ENCODE measurements around the gene EXOC7. TPM values are rescaled to one million over a fixed set of nuclear protein-coding genes. Genes with fewer than 3 reads are reported as not detected.

EXOC7 gene
- polyA plus RNA-seq, 3 donors from 2014 or later: 37.2 to 78.9 (median 56.9) TPM

DNA sequence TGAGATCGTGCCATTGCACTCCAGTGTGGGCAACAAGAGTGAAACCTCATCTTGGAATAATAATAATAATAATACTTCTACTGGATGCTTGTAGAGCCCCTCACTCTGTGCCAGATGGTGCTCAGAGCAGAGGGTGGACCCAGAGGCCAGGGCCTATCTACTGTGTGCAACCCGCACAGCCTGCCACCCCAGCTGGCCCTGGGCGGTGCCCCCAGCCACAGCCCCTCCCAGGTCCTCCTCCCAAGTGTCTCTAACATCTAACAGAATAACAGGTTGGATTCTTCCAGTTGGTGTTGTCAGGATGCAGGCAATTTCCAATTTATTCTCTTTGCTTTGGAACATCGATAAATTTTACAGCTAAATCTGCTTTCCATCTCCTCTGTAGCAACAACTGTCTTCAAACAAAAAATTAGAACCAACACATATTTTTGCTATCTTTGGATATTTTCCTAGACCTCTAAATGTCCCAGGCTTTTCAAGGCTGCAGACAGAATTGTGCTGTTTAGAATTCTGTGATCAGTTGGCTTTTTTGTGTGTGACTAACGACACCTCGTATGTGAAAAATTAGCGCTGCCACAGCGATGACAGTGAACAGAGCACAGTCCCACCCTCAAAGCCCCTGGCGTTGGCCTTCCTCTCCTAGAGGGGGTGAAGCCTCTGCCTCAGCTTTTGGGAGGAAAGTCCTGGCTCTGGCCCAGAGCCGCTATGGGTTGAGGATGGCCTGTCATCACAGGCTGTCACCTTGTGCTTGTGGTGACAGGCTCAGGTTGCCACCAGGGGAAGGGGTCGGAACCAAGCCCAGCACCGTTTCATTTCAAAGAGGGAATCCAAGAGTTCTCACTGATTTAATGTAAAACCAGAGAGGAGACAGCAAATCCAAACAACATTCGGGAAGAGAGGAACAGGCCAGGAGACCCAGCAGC lies 68.9 kb downstream of the EXOC7 start:
- DNase-seq: no peak
- peaks cover 5 to 6% of the 10 kb centered on the region in 2 donors for H3K4me1 Mint-ChIP-seq
- peaks cover 0 to 16% (median 15%) of the 10 kb centered on the region in 3 donors for H3K36me3 Mint-ChIP-seq
- no peaks in the 10 kb centered on the region for H3K9me3 Mint-ChIP-seq
- no peak overlapping the region for H3K27ac Mint-ChIP-seq
- H3K27me3 Mint-ChIP-seq (ENCODE audit: low read depth in 3 of 3): peaks cover 0 to 2% (median 2%) of the 10 kb centered on the region in 3 donors
- no peak overlapping the region for H3K4me3 Mint-ChIP-seq

DNA sequence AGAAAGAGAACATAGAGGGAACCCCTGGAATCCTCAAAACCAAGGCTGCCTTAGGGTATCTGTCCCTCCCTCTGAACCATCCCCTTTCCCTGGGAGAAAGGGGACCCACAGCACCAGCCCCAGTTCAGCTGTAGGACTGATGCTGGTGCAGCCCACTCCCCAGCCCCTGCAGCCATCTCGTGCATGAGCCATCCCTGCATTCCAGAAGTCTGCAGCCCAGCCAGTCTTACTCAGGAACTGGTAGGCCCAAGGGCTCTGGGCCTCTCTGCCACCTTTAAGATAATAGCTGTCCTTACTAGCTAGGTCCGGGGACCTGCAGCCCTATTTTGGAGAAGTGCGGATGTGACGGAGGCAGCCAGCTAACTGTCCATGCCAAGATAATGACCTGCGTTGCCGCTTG lies 70.4 kb downstream of the EXOC7 start:
- H3K36me3 Mint-ChIP-seq: peaks cover 0 to under 1% (median 0%) of the 10 kb centered on the region in 3 donors
- H3K4me3 Mint-ChIP-seq: no peak overlapping the region
- H3K4me1 Mint-ChIP-seq: peaks cover 13 to 14% of the 10 kb centered on the region in 2 donors
- H3K27me3 Mint-ChIP-seq (ENCODE audit: low read depth in 3 of 3): peaks cover 0 to 5% (median under 1%) of the 10 kb centered on the region in 3 donors
- H3K27ac Mint-ChIP-seq: no peak overlapping the region
- no peaks in the 10 kb centered on the region for H3K9me3 Mint-ChIP-seq
- DNase-seq: no peak

DNA sequence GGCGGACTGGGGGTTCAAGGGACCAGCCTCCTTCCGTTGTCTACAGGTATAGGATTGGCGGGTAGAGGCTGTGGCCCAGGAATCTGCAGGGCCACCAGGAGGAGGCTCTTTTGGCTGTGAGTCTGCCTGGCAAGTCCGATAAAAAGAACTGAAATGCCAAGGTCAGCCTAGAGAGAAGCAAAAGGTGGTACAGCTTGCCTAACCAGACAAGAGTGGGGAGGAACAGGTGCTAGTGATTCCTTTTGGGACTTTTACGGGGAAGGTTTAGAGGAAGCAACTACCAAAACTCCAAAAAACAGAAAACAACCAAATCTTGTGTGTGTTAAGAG lies 70.8 kb downstream of the EXOC7 start:
- Mint-ChIP-seq H3K4me3 (no peak overlapping the region), H3K4me1 (peaks cover 13 to 14% of the 10 kb centered on the region in 2 donors)

DNA sequence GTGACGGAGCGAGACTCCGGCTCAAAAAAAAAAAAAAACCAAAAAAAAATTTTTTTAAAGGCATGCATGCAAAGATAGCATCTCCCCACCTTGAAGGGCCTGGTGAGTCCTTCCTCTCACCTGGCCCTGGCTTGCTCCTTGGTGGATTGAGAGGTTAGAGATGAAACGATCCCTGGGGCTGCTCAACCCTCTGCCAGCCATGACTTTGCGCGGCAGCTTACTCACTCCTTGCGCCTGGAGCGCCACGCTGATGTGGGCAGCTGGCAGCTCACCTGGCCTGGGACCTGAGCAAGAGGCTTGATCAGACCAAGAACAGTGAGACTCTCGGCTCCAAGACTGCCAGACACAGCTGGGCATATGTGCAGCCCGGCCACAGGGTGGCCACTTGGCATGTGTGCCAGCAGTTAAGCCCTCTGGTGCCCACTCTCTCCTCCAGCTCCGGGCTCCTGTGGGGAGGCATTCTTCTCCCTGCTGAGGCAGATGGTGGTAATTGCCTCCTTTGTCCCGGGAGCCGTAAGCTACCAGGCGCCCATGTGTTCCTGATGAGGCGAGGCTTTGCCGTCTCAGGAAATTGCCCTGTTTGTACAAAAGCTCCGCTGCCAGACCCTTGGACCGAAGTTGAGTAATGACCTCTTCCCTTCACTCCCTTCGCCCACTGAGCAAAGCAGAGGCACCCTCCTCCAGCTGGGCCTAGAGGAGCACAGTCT lies 71.4 kb downstream of the EXOC7 start:
- peaks cover 0 to 5% (median 0%) of the 10 kb centered on the region in 3 donors for H3K27me3 Mint-ChIP-seq (ENCODE audit: low read depth in 3 of 3)
- H3K4me1 Mint-ChIP-seq: peaks cover 13 to 14% of the 10 kb centered on the region in 2 donors
- no peak for DNase-seq
- no peaks in the 10 kb centered on the region for H3K36me3 Mint-ChIP-seq
- H3K27ac Mint-ChIP-seq: no peak overlapping the region
- H3K4me3 Mint-ChIP-seq: no peak overlapping the region
- no peaks in the 10 kb centered on the region for H3K9me3 Mint-ChIP-seq

More for the DNA sequence above, 70.8 kb downstream of the EXOC7 start:
- peaks cover 0 to 5% (median 0%) of the 10 kb centered on the region in 3 donors for H3K27me3 Mint-ChIP-seq (ENCODE audit: low read depth in 3 of 3)
- H3K36me3 Mint-ChIP-seq: no peaks in the 10 kb centered on the region
- no peak for DNase-seq
- no peak overlapping the region for H3K27ac Mint-ChIP-seq
- H3K9me3 Mint-ChIP-seq: no peaks in the 10 kb centered on the region

Other genes with a start within 250 kb of the EXOC7 start
- 10 to 100 TPM; 51.2 to 85.8 (median 69.1) TPM for gene WBP2, start 248.5 kb downstream of the EXOC7 start, polyA plus RNA-seq
- gene TRIM47, start 225.2 kb downstream of the EXOC7 start, polyA plus RNA-seq: 1 to 10 TPM; 3.2 to 4.0 (median 3.9) TPM
- gene TRIM65, start 206.8 kb downstream of the EXOC7 start, polyA plus RNA-seq: 10 to 100 TPM in 2 of 3 donors, 1 to 10 TPM in 1; 5.4 to 27.1 (median 18.7) TPM
- gene MRPL38, start 198.9 kb downstream of the EXOC7 start, polyA plus RNA-seq: 10 to 100 TPM; 55.9 to 67.5 (median 64.0) TPM
- 1 to 10 TPM in 2 of 3 donors, not detected in 1; 1.6 to 7.6 TPM for gene FBF1, start 162.7 kb downstream of the EXOC7 start, polyA plus RNA-seq
- gene ACOX1, start 124.6 kb downstream of the EXOC7 start, polyA plus RNA-seq: 10 to 100 TPM; 16.1 to 23.9 (median 19.1) TPM
- gene TEN1, start 124.5 kb downstream of the EXOC7 start, polyA plus RNA-seq: 10 to 100 TPM; 40.2 to 53.0 (median 43.7) TPM
- gene CDK3, start 102.9 kb downstream of the EXOC7 start, polyA plus RNA-seq: 1 to 10 TPM in 2 of 3 donors, not detected in 1; 1.0 to 1.1 TPM
- not detected for gene EVPL, start 76.5 kb downstream of the EXOC7 start, polyA plus RNA-seq
- gene SRP68, start 31.3 kb downstream of the EXOC7 start, polyA plus RNA-seq: 10 to 100 TPM; 30.1 to 62.6 (median 61.0) TPM
- under 1 TPM in 1 of 3 donors, not detected in 2; 0.18 TPM for gene GALR2, start 29.0 kb downstream of the EXOC7 start, polyA plus RNA-seq
- under 1 TPM in 2 of 3 donors, not detected in 1; 0.59 to 0.60 TPM for gene ZACN, start 24.6 kb downstream of the EXOC7 start, polyA plus RNA-seq
- not detected for gene FOXJ1, start 37.5 kb upstream of the EXOC7 start, polyA plus RNA-seq
- gene RNF157, start 136.7 kb upstream of the EXOC7 start, polyA plus RNA-seq: 1 to 10 TPM in 2 of 3 donors, under 1 TPM in 1; 0.69 to 3.0 (median 1.2) TPM
- gene UBALD2, start 161.6 kb upstream of the EXOC7 start, polyA plus RNA-seq: 1 to 10 TPM; 1.5 to 4.5 (median 3.9) TPM
- gene QRICH2, start 204.5 kb upstream of the EXOC7 start, polyA plus RNA-seq: under 1 TPM in 1 of 3 donors, not detected in 2; 0.28 TPM

All from immature natural killer cell (primary cell).